Measurements from ENCODE around the gene CAMK2B.
"Not testable (repeated sequence)": the region's sequence is repeated elsewhere in the genome, so short reads cannot be mapped to it uniquely, and the experiment has no call there.

The CAMK2B gene

GRCh38 chr7:44174694-44174948, 150.8 kb downstream of the CAMK2B start:
- DNase-seq; H3K4me2 ChIP-seq (ENCODE audit: low read length); H4K8ac ChIP-seq (ENCODE audit: low read depth, low read length); H3K79me1 ChIP-seq (ENCODE audit: low read length); H3K4me1 ChIP-seq (ENCODE audit: control insufficient read depth, low read depth, low read length); H3K27me3 ChIP-seq (ENCODE audit: insufficient read depth, low read length, poor library complexity); H3K4ac ChIP-seq (ENCODE audit: low read depth, low read length); H3K9ac ChIP-seq (ENCODE audit: low read length); H3K4me3 ChIP-seq (ENCODE audit: low read length); H3K79me2 ChIP-seq (ENCODE audit: control insufficient read depth, insufficient read depth, low read length); H3K18ac ChIP-seq (ENCODE audit: low read length); H4K5ac ChIP-seq (ENCODE audit: low read length); H2BK120ac ChIP-seq (ENCODE audit: low read depth, low read length); H3K56ac ChIP-seq (ENCODE audit: low read length); H2BK15ac ChIP-seq (replicated peaks; ENCODE audit: low read depth); H3K36me3 ChIP-seq (ENCODE audit: control insufficient read depth, insufficient read depth, low read length); H2BK5ac ChIP-seq (ENCODE audit: low read length); H3K23ac ChIP-seq (ENCODE audit: low read length); H2AK5ac ChIP-seq (ENCODE audit: low read length); H3K27ac ChIP-seq (ENCODE audit: low read depth, low read length): not testable (repeated sequence)
- WGBS (ENCODE audit: extremely low coverage, insufficient coverage, low lambda C conversion rate) = no CpG with 5 or more reads among the region's 1 CpG

- Histone ChIP-seq H3K79me2 (ENCODE audit: control insufficient read depth, insufficient read depth, low read length) (no peaks in the 10 kb centered on the region), H3K4me3 (ENCODE audit: low read length) (no peak overlapping the region), H3K4me1 (ENCODE audit: control insufficient read depth, low read depth, low read length) (no peaks in the 10 kb centered on the region), H3K18ac (ENCODE audit: low read length) (no peak overlapping the region), H3K79me1 (ENCODE audit: low read length) (no peaks in the 10 kb centered on the region), H2BK120ac (ENCODE audit: low read depth, low read length) (no peak overlapping the region), H3K27me3 (ENCODE audit: insufficient read depth, low read length, poor library complexity) (no peaks in the 10 kb centered on the region), H4K8ac (ENCODE audit: low read depth, low read length) (no peak overlapping the region), H3K4ac (ENCODE audit: low read depth, low read length) (no peak overlapping the region), H3K36me3 (ENCODE audit: control insufficient read depth, insufficient read depth, low read length) (no peaks in the 10 kb centered on the region), H2BK5ac (ENCODE audit: low read length) (no peak overlapping the region), H3K56ac (ENCODE audit: low read length) (no peak overlapping the region), H3K23ac (ENCODE audit: low read length) (no peak overlapping the region), H4K5ac (ENCODE audit: low read length) (no peak overlapping the region), H3K4me2 (ENCODE audit: low read length) (no peak overlapping the region), H2AK5ac (ENCODE audit: low read length) (no peak overlapping the region), H2BK15ac (replicated peaks; ENCODE audit: low read depth) (no peak overlapping the region), H3K9ac (ENCODE audit: low read length) (no peak overlapping the region), H3K27ac (ENCODE audit: low read depth, low read length) (no peak overlapping the region)
- WGBS (ENCODE audit: extremely low coverage, insufficient coverage, low lambda C conversion rate) = no CpG with 5 or more reads among the region's 3 CpGs
- DNase-seq = no peak
These were observed 151.3 kb downstream of the CAMK2B start for GRCh38 chr7:44173911-44174693.

- Histone ChIP-seq H3K79me2 (ENCODE audit: control insufficient read depth, insufficient read depth, low read length) (no peaks in the 10 kb centered on the region), H4K8ac (ENCODE audit: low read depth, low read length) (no peak overlapping the region), H3K36me3 (ENCODE audit: control insufficient read depth, insufficient read depth, low read length) (no peaks in the 10 kb centered on the region), H2BK120ac (ENCODE audit: low read depth, low read length) (no peak overlapping the region), H2BK5ac (ENCODE audit: low read length) (no peak overlapping the region), H3K4me1 (ENCODE audit: control insufficient read depth, low read depth, low read length) (no peaks in the 10 kb centered on the region), H2BK15ac (replicated peaks; ENCODE audit: low read depth) (no peak overlapping the region), H3K18ac (ENCODE audit: low read length) (no peak overlapping the region), H3K27ac (ENCODE audit: low read depth, low read length) (no peak overlapping the region), H3K4ac (ENCODE audit: low read depth, low read length) (no peak overlapping the region), H3K9ac (ENCODE audit: low read length) (no peak overlapping the region), H3K79me1 (ENCODE audit: low read length) (no peaks in the 10 kb centered on the region), H3K27me3 (ENCODE audit: insufficient read depth, low read length, poor library complexity) (no peaks in the 10 kb centered on the region), H3K56ac (ENCODE audit: low read length) (no peak overlapping the region), H2AK5ac (ENCODE audit: low read length) (no peak overlapping the region), H3K4me3 (ENCODE audit: low read length) (no peak overlapping the region), H3K4me2 (ENCODE audit: low read length) (no peak overlapping the region), H3K23ac (ENCODE audit: low read length) (no peak overlapping the region), H4K5ac (ENCODE audit: low read length) (no peak overlapping the region)
- no peak for DNase-seq
- WGBS (ENCODE audit: extremely low coverage, insufficient coverage, low lambda C conversion rate) = no CpG with 5 or more reads among the region's 6 CpGs
These were observed 152.5 kb downstream of the CAMK2B start for GRCh38 chr7:44172803-44173424.

- H2BK15ac ChIP-seq (replicated peaks; ENCODE audit: low read depth) = no peak overlapping the region
- H3K79me2 ChIP-seq (ENCODE audit: control insufficient read depth, insufficient read depth, low read length) = no peaks in the 10 kb centered on the region
- H4K8ac ChIP-seq (ENCODE audit: low read depth, low read length) = no peak overlapping the region
- no peak overlapping the region for H4K5ac ChIP-seq (ENCODE audit: low read length)
- DNase-seq = no peak
- H2BK120ac ChIP-seq (ENCODE audit: low read depth, low read length) = no peak overlapping the region
- H3K4ac ChIP-seq (ENCODE audit: low read depth, low read length) = no peak overlapping the region
- H3K4me1 ChIP-seq (ENCODE audit: control insufficient read depth, low read depth, low read length) = no peaks in the 10 kb centered on the region
- H3K36me3 ChIP-seq (ENCODE audit: control insufficient read depth, insufficient read depth, low read length) = no peaks in the 10 kb centered on the region
- no peak overlapping the region for H3K4me2 ChIP-seq (ENCODE audit: low read length)
- H2AK5ac ChIP-seq (ENCODE audit: low read length) = no peak overlapping the region
- H3K18ac ChIP-seq (ENCODE audit: low read length) = no peak overlapping the region
- H3K27me3 ChIP-seq (ENCODE audit: insufficient read depth, low read length, poor library complexity) = no peaks in the 10 kb centered on the region
- H3K4me3 ChIP-seq (ENCODE audit: low read length) = no peak overlapping the region
- H3K79me1 ChIP-seq (ENCODE audit: low read length) = no peaks in the 10 kb centered on the region
- no peak overlapping the region for H3K23ac ChIP-seq (ENCODE audit: low read length)
- H3K9ac ChIP-seq (ENCODE audit: low read length) = no peak overlapping the region
- H3K27ac ChIP-seq (ENCODE audit: low read depth, low read length) = no peak overlapping the region
- H2BK5ac ChIP-seq (ENCODE audit: low read length) = no peak overlapping the region
- H3K56ac ChIP-seq (ENCODE audit: low read length) = no peak overlapping the region
These were observed 153.0 kb downstream of the CAMK2B start for GRCh38 chr7:44172352-44172751.

- H3K36me3 ChIP-seq (ENCODE audit: control insufficient read depth, insufficient read depth, low read length); H4K5ac ChIP-seq (ENCODE audit: low read length); H3K27ac ChIP-seq (ENCODE audit: low read depth, low read length); H3K9ac ChIP-seq (ENCODE audit: low read length); H3K4me2 ChIP-seq (ENCODE audit: low read length); H3K23ac ChIP-seq (ENCODE audit: low read length); H2BK120ac ChIP-seq (ENCODE audit: low read depth, low read length); H2AK5ac ChIP-seq (ENCODE audit: low read length); H3K79me2 ChIP-seq (ENCODE audit: control insufficient read depth, insufficient read depth, low read length); H2BK15ac ChIP-seq (replicated peaks; ENCODE audit: low read depth); H3K79me1 ChIP-seq (ENCODE audit: low read length); H3K4me3 ChIP-seq (ENCODE audit: low read length); H3K56ac ChIP-seq (ENCODE audit: low read length); DNase-seq; H2BK5ac ChIP-seq (ENCODE audit: low read length); H3K4ac ChIP-seq (ENCODE audit: low read depth, low read length); H3K18ac ChIP-seq (ENCODE audit: low read length); H4K8ac ChIP-seq (ENCODE audit: low read depth, low read length); H3K27me3 ChIP-seq (ENCODE audit: insufficient read depth, low read length, poor library complexity); H3K4me1 ChIP-seq (ENCODE audit: control insufficient read depth, low read depth, low read length): not testable (repeated sequence)
- no CpG with 5 or more reads among the region's 9 CpGs for WGBS (ENCODE audit: extremely low coverage, insufficient coverage, low lambda C conversion rate)
These were observed 153.5 kb downstream of the CAMK2B start for GRCh38 chr7:44171901-44172300.

GRCh38 chr7:44167920-44168319, 157.5 kb downstream of the CAMK2B start:
- no peak overlapping the region for H3K4ac ChIP-seq (ENCODE audit: low read depth, low read length)
- H3K79me2 ChIP-seq (ENCODE audit: control insufficient read depth, insufficient read depth, low read length) = no peaks in the 10 kb centered on the region
- no peak overlapping the region for H3K18ac ChIP-seq (ENCODE audit: low read length)
- H3K4me3 ChIP-seq (ENCODE audit: low read length) = no peak overlapping the region
- H2BK120ac ChIP-seq (ENCODE audit: low read depth, low read length) = no peak overlapping the region
- H3K23ac ChIP-seq (ENCODE audit: low read length) = no peak overlapping the region
- no peak overlapping the region for H2AK5ac ChIP-seq (ENCODE audit: low read length)
- no peak overlapping the region for H4K5ac ChIP-seq (ENCODE audit: low read length)
- no peak overlapping the region for H3K27ac ChIP-seq (ENCODE audit: low read depth, low read length)
- H2BK5ac ChIP-seq (ENCODE audit: low read length) = no peak overlapping the region
- no peaks in the 10 kb centered on the region for H3K79me1 ChIP-seq (ENCODE audit: low read length)
- DNase-seq = no peak
- H3K4me1 ChIP-seq (ENCODE audit: control insufficient read depth, low read depth, low read length) = no peaks in the 10 kb centered on the region
- H3K56ac ChIP-seq (ENCODE audit: low read length) = no peak overlapping the region
- H2BK15ac ChIP-seq (replicated peaks; ENCODE audit: low read depth) = no peak overlapping the region
- H4K8ac ChIP-seq (ENCODE audit: low read depth, low read length) = no peak overlapping the region
- no peak overlapping the region for H3K9ac ChIP-seq (ENCODE audit: low read length)
- no peak overlapping the region for H3K4me2 ChIP-seq (ENCODE audit: low read length)
- H3K36me3 ChIP-seq (ENCODE audit: control insufficient read depth, insufficient read depth, low read length) = no peaks in the 10 kb centered on the region
- H3K27me3 ChIP-seq (ENCODE audit: insufficient read depth, low read length, poor library complexity) = no peaks in the 10 kb centered on the region
